Naive thymus-derived CD4-positive, alpha-beta T cell (primary cell): ENCODE measurements around the gene WASF3. TPM values are rescaled to one million over a fixed set of nuclear protein-coding genes. Genes with fewer than 3 reads are reported as not detected.
"Not testable (repeated sequence)": the region's sequence is repeated elsewhere in the genome, so short reads cannot be mapped to it uniquely, and the experiment has no call there.

Source experiments
- ATAC-seq: fragments of 150-1000 bp; cut with Tn5 transposase; 2 replicates; pipeline ENCODE4 v1.10.0; 2021; ENCODE audit warnings: mild to moderate bottlenecking, moderate library complexity
- CTCF ChIA-PET: fragments of 350-600 bp; sonication (Branson Sonifier 250); formaldehyde crosslinking; loops from one replicate; lab custom pipeline; 2021; ENCODE audit warnings: antibody characterized with exemption; lab: Charles Lee
- POLR2A ChIA-PET: fragments of 350-600 bp; sonication (Branson Sonifier 250); formaldehyde crosslinking; loops from one replicate; lab custom pipeline; 2021; ENCODE audit warnings: antibody characterized with exemption, inconsistent platforms; lab: Charles Lee
- DNase-seq, 9 donors: peaks; one replicate each; pipeline versions ENCODE4 v3.0.0 to v3.0.0-alpha.2; 2020 to 2022; ENCODE audit warnings: mixed read lengths in 1 of 9
- H3K27ac ChIP-seq: one replicate; pipeline ENCODE4 v1.7.0; 2013; ENCODE audit warnings: mild to moderate bottlenecking, low read depth, low read length, moderate library complexity
- H3K27me3 ChIP-seq, 2 donors: one replicate each; pipeline ENCODE4 v1.7.0; 2013; ENCODE audit warnings: low read length in 2 of 2, mild to moderate bottlenecking in 2 of 2, moderate library complexity in 2 of 2; ENCODE audit not compliant: control insufficient read depth in 2 of 2, insufficient read depth in 2 of 2
- H3K36me3 ChIP-seq, 3 experiments: 1 replicate in 2 of 3; 2 replicates in 1 of 3; pipeline ENCODE4 v1.7.0; 2013; ENCODE audit warnings: low read length in 3 of 3, mild to moderate bottlenecking in 3 of 3, moderate library complexity in 1 of 3; ENCODE audit not compliant: insufficient read depth in 3 of 3, control insufficient read depth in 2 of 3
- H3K4me1 ChIP-seq, 2 donors: one replicate each; pipeline ENCODE4 v1.7.0; 2013; ENCODE audit warnings: low read length in 2 of 2, mild to moderate bottlenecking in 2 of 2, moderate library complexity in 1 of 2; ENCODE audit not compliant: control insufficient read depth in 2 of 2, insufficient read depth in 2 of 2
- H3K4me3 ChIP-seq: 2 replicates; pipeline ENCODE4 v1.7.0; 2013; ENCODE audit warnings: mild to moderate bottlenecking, low read length
- H3K9me3 ChIP-seq, 3 experiments: 1 replicate in 2 of 3; 2 replicates in 1 of 3; pipeline ENCODE4 v1.7.0; 2013; ENCODE audit warnings: low read length in 3 of 3; ENCODE audit not compliant: control insufficient read depth in 2 of 3
- H3K27ac Mint-ChIP-seq, 9 donors: one replicate each; pipeline ENCODE4 v1.8.0; 2020 to 2022; ENCODE audit warnings: mixed read lengths in 9 of 9, mild to moderate bottlenecking in 8 of 9, moderate library complexity in 5 of 9, inconsistent platforms in 2 of 9
- H3K27me3 Mint-ChIP-seq, 5 donors: one replicate each; pipeline ENCODE4 v1.8.0; 2021 to 2022; ENCODE audit warnings: mixed read lengths in 5 of 5, mild to moderate bottlenecking in 1 of 5
- H3K36me3 Mint-ChIP-seq, 5 donors: one replicate each; pipeline ENCODE4 v1.8.0; 2020 to 2022; ENCODE audit warnings: mixed read lengths in 5 of 5, mild to moderate bottlenecking in 3 of 5, inconsistent platforms in 1 of 5
- H3K4me1 Mint-ChIP-seq, 7 donors: one replicate each; pipeline ENCODE4 v1.8.0; 2020 to 2022; ENCODE audit warnings: mixed read lengths in 7 of 7, mild to moderate bottlenecking in 3 of 7, inconsistent platforms in 1 of 7
- H3K4me3 Mint-ChIP-seq, 10 donors: one replicate each; pipeline ENCODE4 v1.8.0; 2020 to 2022; ENCODE audit warnings: mild to moderate bottlenecking in 10 of 10, mixed read lengths in 10 of 10, moderate library complexity in 6 of 10, inconsistent platforms in 2 of 10
- H3K9me3 Mint-ChIP-seq, 11 donors: one replicate each; pipeline ENCODE4 v1.8.0; 2020 to 2022; ENCODE audit warnings: mixed read lengths in 11 of 11, mild to moderate bottlenecking in 4 of 11, inconsistent platforms in 1 of 11, moderate library complexity in 1 of 11
- intact Hi-C, 2 donors: fragments of 100-400 bp; cut with micrococcal nuclease; formaldehyde crosslinking; loops; one replicate each; pipeline ENCODE4 v1.15.1; 2023
- polyA plus RNA-seq, 2 donors: library from polyadenylated mRNA; unstranded; fragments of 300-500 nt; fragmentation: Illumina TruSeq; gene quantifications; one replicate each; pipeline ENCODE4 v1.2.3, GENCODE V29; 2021
- total RNA-seq, 6 experiments: library from RNA in 5 of 6; stranded (reverse) in 5 of 6; gene quantifications; 1 replicate in 5 of 6; 2 replicates in 1 of 6; pipeline ENCODE4 v1.2.3 and lab custom pipeline; 2021 to 2026

The WASF3 gene
- total and polyA plus RNA-seq, 7 experiments from 2014 or later = 0.08 to 0.20 TPM; not detected in 5

DNA sequence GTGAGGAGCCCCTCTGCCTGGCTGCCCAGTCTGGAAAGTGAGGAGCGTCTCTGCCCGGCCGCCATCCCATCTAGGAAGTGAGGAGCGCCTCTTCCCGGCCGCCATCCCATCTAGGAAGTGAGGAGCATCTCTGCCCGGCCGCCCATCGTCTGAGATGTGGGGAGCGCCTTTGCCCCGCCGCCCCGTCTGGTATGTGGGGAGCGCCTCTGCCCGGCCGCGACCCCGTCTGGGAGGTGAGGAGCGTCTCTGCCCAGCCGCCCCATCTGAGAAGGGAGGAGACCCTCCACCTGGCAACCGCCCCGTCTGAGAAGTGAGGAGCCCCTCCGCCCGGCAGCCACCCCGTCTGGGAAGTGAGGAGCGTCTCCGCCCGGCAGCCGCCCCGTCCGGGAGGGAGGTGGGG lies 166.1 kb downstream of the WASF3 start:
- DNase-seq, H3K27me3 ChIP-seq, POLR2A ChIA-PET, intact Hi-C loops, H3K9me3 Mint-ChIP-seq, H3K27ac ChIP-seq, H3K9me3 ChIP-seq, H3K27me3 Mint-ChIP-seq, H3K36me3 ChIP-seq, ATAC-seq, H3K36me3 Mint-ChIP-seq, H3K27ac Mint-ChIP-seq, H3K4me3 Mint-ChIP-seq, CTCF ChIA-PET, H3K4me3 ChIP-seq: not testable (repeated sequence)
- H3K4me1 ChIP-seq = peaks cover 13% of the 10 kb centered on the region in 2 donors
- peaks cover 15 to 33% (median 27%) of the 10 kb centered on the region in 7 donors for H3K4me1 Mint-ChIP-seq

DNA sequence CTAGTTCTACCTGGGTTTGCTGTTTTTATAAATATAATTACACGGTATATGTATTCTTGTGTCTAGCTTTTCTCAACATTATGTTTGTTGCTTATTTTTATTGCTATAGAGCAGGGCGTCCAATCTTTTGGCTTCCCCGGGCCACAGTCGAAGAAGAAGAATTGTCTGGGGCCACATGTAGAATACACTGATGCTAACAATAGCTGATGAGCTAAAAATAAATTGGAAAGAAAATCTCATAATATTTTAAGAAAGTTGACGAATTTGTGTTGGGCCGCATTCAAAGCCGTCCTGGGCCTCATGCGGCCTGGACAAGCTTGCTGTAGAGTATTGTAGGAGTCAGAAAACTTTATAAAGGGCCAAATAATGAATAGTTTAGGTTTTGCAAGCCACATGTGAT lies 169.2 kb downstream of the WASF3 start:
- peaks cover 0 to 3% (median 0%) of the 10 kb centered on the region in 11 donors for H3K9me3 Mint-ChIP-seq
- no peak for DNase-seq
- ChIA-PET POLR2A (no interaction called here), CTCF (interaction anchor here (0.9 kb wide), 1 partner anchor 36 kb away, joined by 6 read pairs; no protein-coding TSS in a partner anchor)
- peaks cover 1 to 11% (median 9%) of the 10 kb centered on the region in 7 donors for H3K4me1 Mint-ChIP-seq
- Histone ChIP-seq H3K4me1 (peaks cover 6% of the 10 kb centered on the region in 2 donors), H3K27me3 (no peaks in the 10 kb centered on the region), H3K36me3 (no peaks in the 10 kb centered on the region), H3K4me3 (no peak overlapping the region), H3K27ac (no peak overlapping the region), H3K9me3 (no peaks in the 10 kb centered on the region)
- H3K36me3 Mint-ChIP-seq = no peaks in the 10 kb centered on the region
- ATAC-seq = no peak
- H3K27ac Mint-ChIP-seq = no peak overlapping the region
- peaks cover under 1 to 12% (median 5%) of the 10 kb centered on the region in 5 donors for H3K27me3 Mint-ChIP-seq
- intact Hi-C loops = no loop called here
- no peak overlapping the region for H3K4me3 Mint-ChIP-seq

DNA sequence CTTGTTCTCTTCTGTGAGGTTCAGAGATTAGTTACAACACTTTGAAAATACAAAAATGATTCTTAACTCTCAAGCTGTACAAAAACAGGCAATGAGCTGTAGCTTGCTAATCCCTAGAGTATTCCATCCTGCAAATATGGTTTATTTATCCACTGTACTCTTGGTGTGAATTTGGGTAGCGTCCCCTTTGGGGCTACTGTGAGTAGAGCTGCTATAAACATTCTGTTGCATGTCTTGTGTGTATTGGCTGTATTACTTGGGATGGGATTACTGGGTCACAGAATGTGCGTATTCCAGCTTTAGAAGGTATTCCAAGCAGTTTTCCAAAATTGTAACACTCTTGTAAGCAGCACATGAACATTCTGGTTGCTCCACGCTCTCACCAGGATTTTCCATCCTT lies 169.6 kb downstream of the WASF3 start:
- Mint-ChIP-seq H3K27me3 (peaks cover 4 to 12% (median 7%) of the 10 kb centered on the region in 5 donors), H3K4me3 (no peak overlapping the region), H3K27ac (no peak overlapping the region), H3K36me3 (no peaks in the 10 kb centered on the region), H3K9me3 (peaks cover 0 to 3% (median 0%) of the 10 kb centered on the region in 11 donors), H3K4me1 (peaks cover 1 to 7% (median 5%) of the 10 kb centered on the region in 7 donors)
- H3K36me3 ChIP-seq = no peaks in the 10 kb centered on the region
- ChIA-PET POLR2A (no interaction called here), CTCF (interaction anchor here (0.9 kb wide), 1 partner anchor 36 kb away, joined by 6 read pairs; no protein-coding TSS in a partner anchor)
- no peak overlapping the region for H3K27ac ChIP-seq
- no peaks in the 10 kb centered on the region for H3K27me3 ChIP-seq
- H3K4me3 ChIP-seq = no peak overlapping the region
- intact Hi-C loops = no loop called here
- no peaks in the 10 kb centered on the region for H3K9me3 ChIP-seq
- ATAC-seq (no peak), DNase-seq (no peak)
- peaks cover 1 to 2% of the 10 kb centered on the region in 2 donors for H3K4me1 ChIP-seq

DNA sequence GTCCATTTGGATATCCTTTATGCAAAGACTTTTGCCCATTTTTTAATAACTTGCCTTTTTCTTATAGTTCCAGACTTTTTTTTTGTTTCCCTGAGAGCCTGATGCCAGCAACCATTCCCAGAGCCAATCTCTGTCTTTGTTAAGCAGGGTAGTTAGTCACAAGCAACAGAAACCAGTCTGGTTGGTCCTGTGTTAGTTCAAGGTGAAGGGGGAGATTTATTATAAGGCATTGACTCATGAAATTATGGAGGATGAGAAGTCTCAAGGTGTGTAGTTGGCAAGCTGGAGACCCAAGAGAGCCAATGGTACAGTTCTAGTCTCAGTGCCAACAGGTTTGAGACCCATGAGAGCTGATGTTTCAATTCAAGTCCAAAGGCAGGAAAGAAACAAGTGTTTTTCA lies 170.2 kb downstream of the WASF3 start:
- H3K27me3 ChIP-seq = no peaks in the 10 kb centered on the region
- CTCF ChIA-PET = no interaction called here
- POLR2A ChIA-PET = no interaction called here
- no peak for DNase-seq
- ATAC-seq = no peak
- peaks cover 4 to 12% (median 7%) of the 10 kb centered on the region in 5 donors for H3K27me3 Mint-ChIP-seq
- no peaks in the 10 kb centered on the region for H3K4me1 ChIP-seq
- H3K36me3 ChIP-seq = no peaks in the 10 kb centered on the region
- H3K4me3 Mint-ChIP-seq = no peak overlapping the region
- H3K9me3 Mint-ChIP-seq = peaks cover 0 to 3% (median 0%) of the 10 kb centered on the region in 11 donors
- intact Hi-C loops = no loop called here
- no peak overlapping the region for H3K4me3 ChIP-seq
- no peak overlapping the region for H3K27ac ChIP-seq
- no peak overlapping the region for H3K27ac Mint-ChIP-seq
- H3K36me3 Mint-ChIP-seq = no peaks in the 10 kb centered on the region
- H3K4me1 Mint-ChIP-seq = peaks cover 0 to 1% (median 0%) of the 10 kb centered on the region in 7 donors
- H3K9me3 ChIP-seq = no peaks in the 10 kb centered on the region

DNA sequence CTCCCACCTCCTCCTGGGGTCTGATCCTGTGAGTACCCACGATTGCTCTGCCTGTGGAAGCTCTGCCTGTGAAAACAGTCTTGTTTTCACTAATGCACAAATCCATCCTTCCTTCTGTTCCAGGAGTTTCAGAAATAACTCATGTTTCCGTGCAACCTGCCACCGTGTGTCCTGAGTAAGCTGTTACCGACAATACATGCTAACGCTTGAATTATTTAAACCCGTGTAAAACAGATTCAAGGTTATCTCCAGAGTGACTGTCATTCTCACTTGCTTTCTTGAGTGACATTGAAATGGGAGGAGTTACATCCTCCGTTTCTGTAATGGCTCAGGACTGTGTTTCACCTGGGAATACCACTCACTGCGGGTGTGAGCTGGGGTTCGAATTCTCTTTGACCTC lies 178.2 kb downstream of the WASF3 start:
- no peak overlapping the region for H3K4me3 Mint-ChIP-seq
- ChIA-PET POLR2A (no interaction called here), CTCF (no interaction called here)
- H3K9me3 Mint-ChIP-seq = peaks cover 5 to 40% (median 18%) of the 10 kb centered on the region in 11 donors
- H3K36me3 Mint-ChIP-seq = peaks cover 0 to 13% (median 4%) of the 10 kb centered on the region in 5 donors
- peaks cover 8 to 29% (median 14%) of the 10 kb centered on the region in 5 donors for H3K27me3 Mint-ChIP-seq
- Histone ChIP-seq H3K27ac (no peak overlapping the region), H3K4me3 (no peak overlapping the region), H3K27me3 (peaks cover 0 to 4% of the 10 kb centered on the region in 2 donors), H3K9me3 (peaks cover 0 to 4% (median 0%) of the 10 kb centered on the region in 3 experiments), H3K4me1 (no peaks in the 10 kb centered on the region), H3K36me3 (no peaks in the 10 kb centered on the region)
- ATAC-seq = no peak
- intact Hi-C loops = no loop called here
- H3K27ac Mint-ChIP-seq = no peak overlapping the region
- DNase-seq = no peak
- no peaks in the 10 kb centered on the region for H3K4me1 Mint-ChIP-seq

Other genes starting within 250 kb of the WASF3 start
- not detected for gene GPR12, start 203.1 kb downstream of the WASF3 start, total RNA-seq
- not detected for gene GPR12, start 203.1 kb downstream of the WASF3 start, polyA plus RNA-seq